ENCODE results near the gene MAML2.

DNA sequence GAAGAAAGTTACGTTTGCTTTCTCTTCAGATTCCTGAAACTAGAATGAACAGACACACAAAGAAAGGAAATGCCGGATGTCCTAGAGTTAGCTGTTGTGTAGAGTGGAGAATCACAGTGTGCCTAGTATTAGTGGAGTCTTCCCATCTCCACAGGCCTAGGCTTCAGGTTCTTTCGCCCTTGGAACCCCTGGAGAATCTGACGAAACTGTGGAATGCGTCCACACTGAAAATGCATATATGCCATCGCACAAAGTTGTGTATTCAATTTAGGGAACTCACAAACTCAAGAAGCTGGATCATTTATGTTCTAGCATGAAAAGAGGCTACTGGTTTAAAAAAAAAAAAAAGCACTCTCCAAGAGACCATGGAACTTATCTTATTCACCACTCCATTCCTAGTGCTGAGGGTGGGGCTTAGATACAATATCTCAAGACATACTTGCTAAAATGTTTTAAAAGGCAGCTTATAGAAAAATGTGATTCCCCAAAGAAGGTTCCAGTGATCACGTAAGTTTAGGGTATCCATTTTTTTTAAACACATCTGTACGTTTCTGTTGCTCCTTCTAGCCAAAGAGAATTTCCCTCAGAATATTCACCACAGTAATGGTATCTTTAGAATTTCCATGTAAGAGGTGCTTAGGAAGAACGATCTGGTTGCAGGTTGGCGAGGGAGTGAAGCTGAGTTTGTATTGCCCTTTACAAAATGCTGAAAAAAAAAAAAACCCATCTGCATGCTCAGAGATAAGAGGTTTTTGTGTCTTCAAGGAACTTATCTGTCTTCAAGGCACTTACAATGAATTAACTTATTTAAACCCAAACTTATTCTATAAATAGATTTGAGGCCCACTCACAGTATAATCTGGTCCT is 20.0 kb downstream of the MAML2 start:
- TF ChIP-seq, protein P1, sequence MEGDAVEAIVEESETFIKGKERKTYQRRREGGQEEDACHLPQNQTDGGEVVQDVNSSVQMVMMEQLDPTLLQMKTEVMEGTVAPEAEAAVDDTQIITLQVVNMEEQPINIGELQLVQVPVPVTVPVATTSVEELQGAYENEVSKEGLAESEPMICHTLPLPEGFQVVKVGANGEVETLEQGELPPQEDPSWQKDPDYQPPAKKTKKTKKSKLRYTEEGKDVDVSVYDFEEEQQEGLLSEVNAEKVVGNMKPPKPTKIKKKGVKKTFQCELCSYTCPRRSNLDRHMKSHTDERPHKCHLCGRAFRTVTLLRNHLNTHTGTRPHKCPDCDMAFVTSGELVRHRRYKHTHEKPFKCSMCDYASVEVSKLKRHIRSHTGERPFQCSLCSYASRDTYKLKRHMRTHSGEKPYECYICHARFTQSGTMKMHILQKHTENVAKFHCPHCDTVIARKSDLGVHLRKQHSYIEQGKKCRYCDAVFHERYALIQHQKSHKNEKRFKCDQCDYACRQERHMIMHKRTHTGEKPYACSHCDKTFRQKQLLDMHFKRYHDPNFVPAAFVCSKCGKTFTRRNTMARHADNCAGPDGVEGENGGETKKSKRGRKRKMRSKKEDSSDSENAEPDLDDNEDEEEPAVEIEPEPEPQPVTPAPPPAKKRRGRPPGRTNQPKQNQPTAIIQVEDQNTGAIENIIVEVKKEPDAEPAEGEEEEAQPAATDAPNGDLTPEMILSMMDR (IDR thresholded peaks at IDR 0.05): no peak
- no peak for TF ChIP-seq POLR2AphosphoS5 (IDR thresholded peaks at IDR 0.05; ENCODE audit: low read depth, low read length)

Data from Panc1 (cell line).